Urothelium cell line (cell line): Measurements from ENCODE around the gene IL5.

Experiments
- DNase-seq: peaks from one replicate; pipeline ENCODE4 v3.0.0; 2011; ENCODE audit warnings: low spot score, mixed read lengths
- FAIRE-seq: peaks from 2 replicates; lab custom pipeline; 2011; peaks lifted over from hg19 to GRCh38; lab: Jason Lieb, UNC

The IL5 gene

DNA sequence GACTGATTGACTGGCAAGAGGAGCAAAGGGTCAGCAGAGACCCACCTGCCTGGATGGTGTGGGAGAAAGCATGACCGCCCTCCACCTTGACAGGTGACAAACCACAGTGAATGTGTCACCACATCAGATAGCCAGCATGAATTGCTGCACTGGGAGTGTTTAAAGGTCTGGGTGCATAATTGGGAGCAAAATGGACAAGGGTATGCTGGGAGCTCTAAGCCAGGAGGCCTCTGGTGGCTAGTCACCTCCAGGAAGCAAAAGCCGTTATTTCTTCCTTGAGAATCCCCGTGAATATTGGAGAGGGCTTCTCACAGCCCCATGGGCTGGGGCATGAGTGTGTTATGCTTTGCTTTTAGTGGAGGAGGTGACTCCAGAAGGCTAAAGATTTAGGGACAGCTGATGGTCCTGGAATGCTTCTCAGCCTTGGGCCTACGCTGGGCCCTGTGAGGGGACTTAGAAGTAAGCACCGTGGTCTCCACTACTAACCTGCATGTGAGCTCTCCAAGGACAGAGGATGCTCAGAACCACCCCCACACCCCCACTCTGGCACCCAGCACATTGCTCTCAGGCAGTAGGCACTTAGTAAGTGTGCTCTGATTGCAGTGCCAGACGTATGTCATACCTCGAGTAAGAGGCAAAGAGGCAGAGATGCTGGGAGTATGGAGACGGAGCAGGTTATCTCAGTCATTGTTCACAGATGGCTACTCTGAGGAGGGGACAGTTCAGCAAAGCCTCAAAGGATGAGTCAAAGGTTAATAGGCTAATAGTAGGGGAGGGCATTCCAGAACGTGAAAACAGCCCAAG, 43.7 kb downstream of the IL5 start:
- FAIRE-seq (no peak), DNase-seq (no peak)

DNA sequence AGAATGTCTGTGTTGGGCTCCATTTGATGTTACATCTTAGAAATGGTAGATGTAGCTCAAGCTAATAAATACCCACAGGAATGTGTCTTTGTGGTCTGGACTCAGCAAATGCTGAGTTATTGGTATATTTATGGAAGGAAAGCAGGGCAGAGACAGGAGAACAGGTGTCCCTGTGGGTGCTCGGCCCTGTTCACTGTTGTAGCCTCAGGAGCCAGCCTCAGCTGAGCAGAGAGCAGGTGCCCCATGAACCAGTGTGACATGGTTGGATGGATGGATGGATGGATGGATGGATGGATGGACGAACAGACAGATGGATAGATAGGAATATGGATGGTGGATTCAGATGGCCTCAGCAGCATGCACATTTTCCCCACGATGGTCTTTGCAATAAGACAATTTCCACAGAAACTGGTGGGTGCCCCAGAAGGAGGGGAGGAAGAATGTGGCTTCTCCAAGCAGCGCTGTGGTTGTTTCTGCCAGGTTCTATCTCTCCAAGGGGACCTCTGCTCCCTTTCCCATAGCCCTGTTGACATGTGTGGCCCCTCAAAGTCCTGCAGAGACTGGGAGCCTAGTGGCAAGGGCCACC, 44.5 kb downstream of the IL5 start:
- DNase-seq, result peak; percentile 31
- FAIRE-seq, result no peak

- FAIRE-seq, result no peak
- peak; percentile 53 for DNase-seq
Measured at GRCh38 chr5:132498152-132498551, 45.2 kb downstream of the IL5 start.

GRCh38 chr5:132497488-132497997, 45.8 kb downstream of the IL5 start:
- DNase-seq (peak; percentile 91), FAIRE-seq (peak; percentile 42)

GRCh38 chr5:132496631-132497487, 46.5 kb downstream of the IL5 start:
- no peak for FAIRE-seq
- DNase-seq, result peak; percentile 63

GRCh38 chr5:132496191-132496630, 47.1 kb downstream of the IL5 start:
- DNase-seq (peak; percentile 90), FAIRE-seq (no peak)

GRCh38 chr5:132495667-132496190, 47.6 kb downstream of the IL5 start:
- DNase-seq (peak; percentile 85), FAIRE-seq (no peak)

DNA sequence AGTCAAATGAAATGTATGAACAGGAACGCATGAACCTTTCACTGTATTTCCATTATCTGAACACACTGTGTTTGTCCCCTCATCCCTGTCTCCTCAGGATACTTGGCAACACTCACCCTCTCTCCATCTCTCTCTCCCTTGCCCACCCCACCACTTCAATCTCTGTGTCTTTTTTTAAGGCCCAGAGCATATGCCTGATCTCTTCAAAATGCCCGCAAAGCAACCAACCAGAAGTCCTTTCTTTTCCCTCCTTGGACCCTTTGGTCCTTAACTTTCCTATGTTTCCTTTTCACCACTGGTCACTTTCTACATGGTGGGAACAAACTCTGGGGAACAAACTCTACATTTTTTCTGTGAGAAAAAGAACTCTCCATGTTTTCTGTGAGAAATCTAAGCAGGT, 49.5 kb downstream of the IL5 start:
- no peak for DNase-seq

GRCh38 chr5:132493241-132493640, 50.1 kb downstream of the IL5 start:
- FAIRE-seq (no peak), DNase-seq (no peak)

More for the DNA sequence above, 49.5 kb downstream of the IL5 start:
- FAIRE-seq, result no peak

- FAIRE-seq, result no peak
Measured at GRCh38 chr5:132492386-132493125, 50.8 kb downstream of the IL5 start.

More at GRCh38 chr5:132492386-132493125, 50.8 kb downstream of the IL5 start:
- no peak for DNase-seq
